HepG2 (cell line): Measurements from ENCODE around the gene RPS6KA2. TPM values are rescaled to one million over a fixed set of nuclear protein-coding genes. Genes with fewer than 3 reads are reported as not detected.

Experiments
- ATAC-seq: fragments of 200-7000 bp; cut with Tn5 transposase; 3 replicates; pipeline ENCODE4 v1.9.1; 2020; ENCODE audit warnings: mild to moderate bottlenecking, moderate library complexity
- BruUV-seq: library from RNA; stranded (reverse); fragments of 400-500 nt; replicated peaks from 2 replicates; lab custom pipeline; 2021; lab: Mats Ljungman, UMichigan
- CTCF ChIA-PET: fragments of 300-600 bp; formaldehyde crosslinking; extraction: SDS; loops from one replicate; lab custom pipeline; 2021; ENCODE audit warnings: low total read pairs, inconsistent platforms, low intra/inter-chr PET ratio; lab: Yijun Ruan, JAX
- POLR2A ChIA-PET: fragments of 350-600 bp; sonication (Branson Sonifier 250); formaldehyde crosslinking; loops from one replicate; lab custom pipeline; 2020; ENCODE audit warnings: antibody characterized with exemption, inconsistent platforms; lab: Yijun Ruan, JAX
- DNase-seq: peaks from one replicate; pipeline ENCODE4 v3.0.0-alpha.2; 2015; ENCODE audit warnings: low spot score
- FAIRE-seq: peaks from 3 replicates; lab custom pipeline; 2011; peaks lifted over from hg19 to GRCh38; lab: Jason Lieb, UNC
- H2AFZ ChIP-seq: one replicate; pipeline ENCODE4 v1.6.1; 2011; ENCODE audit warnings: low read length, inconsistent platforms
- H3K27ac ChIP-seq: fragments of 300-600 bp; 3 replicates; pipeline ENCODE4 v1.8.0; 2011; ENCODE audit warnings: mixed run types, mild to moderate bottlenecking, mixed read lengths, low read length, inconsistent platforms; ENCODE audit not compliant: insufficient read depth; ENCODE audit errors: extremely low read length
- H3K27me3 ChIP-seq, 2 experiments: fragments of 200-600 bp in 1 of 2; 2 replicates in 1 of 2; 3 replicates in 1 of 2; pipeline versions ENCODE4 v1.6.0 to v1.8.0; 2011; ENCODE audit warnings: low read length in 2 of 2, mild to moderate bottlenecking in 2 of 2, moderate library complexity in 2 of 2, inconsistent platforms in 1 of 2; ENCODE audit not compliant: insufficient read depth in 2 of 2, control insufficient read depth in 1 of 2
- H3K36me3 ChIP-seq, 2 experiments: fragments of 200-600 bp in 1 of 2; replicated peaks in 1 of 2; 2 replicates in 1 of 2; 3 replicates in 1 of 2; pipeline versions ENCODE4 v1.5.1 to v1.8.0; 2011; ENCODE audit warnings: low read length in 2 of 2, inconsistent platforms in 1 of 2; ENCODE audit not compliant: insufficient read depth in 2 of 2, control insufficient read depth in 1 of 2
- H3K4me1 ChIP-seq: 2 replicates; pipeline ENCODE4 v1.5.1; 2012; ENCODE audit warnings: low read length, inconsistent platforms; ENCODE audit not compliant: insufficient read depth
- H3K4me2 ChIP-seq: 2 replicates; pipeline ENCODE4 v1.6.0; 2011; ENCODE audit warnings: low read depth, low read length, inconsistent platforms
- H3K4me3 ChIP-seq, 3 experiments: fragments of 200-600 bp in 1 of 3; sonication (generic), shearing (Covaris generic) in 1 of 3; replicated peaks in 1 of 3; 2 replicates each; pipeline ENCODE4 v1.5.1; 2011 to 2016; ENCODE audit warnings: low read length in 3 of 3, inconsistent platforms in 2 of 3, low read depth in 2 of 3, mild to moderate bottlenecking in 2 of 3, control low read depth in 1 of 3, mixed read lengths in 1 of 3; ENCODE audit not compliant: insufficient read depth in 1 of 3
- H3K79me2 ChIP-seq: one replicate; pipeline ENCODE4 v1.6.1; 2011; ENCODE audit warnings: low read length, inconsistent platforms; ENCODE audit not compliant: insufficient read depth
- H3K9ac ChIP-seq: 2 replicates; pipeline ENCODE4 v1.6.0; 2011; ENCODE audit warnings: mild to moderate bottlenecking, low read depth, low read length, inconsistent platforms; ENCODE audit not compliant: insufficient read depth
- H3K9me3 ChIP-seq: 2 replicates; pipeline ENCODE4 v1.5.1; 2012; ENCODE audit warnings: mild to moderate bottlenecking, low read length
- H4K20me1 ChIP-seq: 2 replicates; pipeline ENCODE4 v1.6.0; 2011; ENCODE audit warnings: inconsistent platforms, mild to moderate bottlenecking, low read length, moderate library complexity; ENCODE audit not compliant: insufficient read depth
- ATF5 ChIP-seq: sonication (generic); formaldehyde crosslinking; IDR thresholded peaks from 2 replicates; pipeline ENCODE4 v1.4.0; 2020; ENCODE audit warnings: mild to moderate bottlenecking, low read depth, missing genetic modification reagents
- GLMP ChIP-seq: sonication (generic); formaldehyde crosslinking; IDR thresholded peaks from 2 replicates; pipeline ENCODE4 v1.9.0; 2021; ENCODE audit warnings: missing genetic modification reagents, mild to moderate bottlenecking, borderline replicate concordance
- HMG20A ChIP-seq: IDR thresholded peaks from 2 replicates; pipeline ENCODE4 v1.6.1; 2016; ENCODE audit warnings: borderline replicate concordance
- MEF2D ChIP-seq: sonication (generic); formaldehyde crosslinking; IDR thresholded peaks from 2 replicates; pipeline ENCODE4 v1.5.1; 2020; ENCODE audit warnings: mild to moderate bottlenecking, missing genetic modification reagents
- NFE2 ChIP-seq: sonication (generic); formaldehyde crosslinking; IDR thresholded peaks from 2 replicates; pipeline ENCODE4 v1.4.0; 2020; ENCODE audit warnings: missing genetic modification reagents
- RFXAP ChIP-seq: sonication (generic); formaldehyde crosslinking; IDR thresholded peaks from 2 replicates; pipeline ENCODE4 v1.4.0; 2020; ENCODE audit warnings: missing genetic modification reagents, borderline replicate concordance
- RNF219 ChIP-seq: sonication (generic); formaldehyde crosslinking; IDR thresholded peaks from 2 replicates; pipeline ENCODE4 v1.5.0; 2020; ENCODE audit warnings: mild to moderate bottlenecking, missing genetic modification reagents
- TMF1 ChIP-seq: sonication (generic); formaldehyde crosslinking; IDR thresholded peaks from 2 replicates; pipeline ENCODE4 v1.8.1; 2022; ENCODE audit warnings: low read depth, missing genetic modification reagents
- ZNF282 ChIP-seq: fragments of 450-650 bp; IDR thresholded peaks from 2 replicates; pipeline ENCODE4 v1.6.1; 2018; ENCODE audit not compliant: partially characterized antibody
- ZNF614 ChIP-seq: IDR thresholded peaks from 2 replicates; pipeline ENCODE4 v1.6.1; 2018; ENCODE audit warnings: missing biosample characterization, missing genetic modification reagents, inconsistent platforms, borderline replicate concordance
- ZNF780A ChIP-seq: sonication (generic); formaldehyde crosslinking; IDR thresholded peaks from 2 replicates; pipeline ENCODE4 v1.8.0; 2022; ENCODE audit warnings: mild to moderate bottlenecking, missing genetic modification reagents, moderate library complexity
- ZNF784 ChIP-seq: sonication (generic); formaldehyde crosslinking; IDR thresholded peaks from 2 replicates; pipeline ENCODE4 v1.5.1; 2020; ENCODE audit warnings: missing genetic modification reagents, mild to moderate bottlenecking, borderline replicate concordance
- whole genome bisulfite sequencing: methylation state at CpG from one replicate; pipeline ENCODE4 v1.1.6; 2017; ENCODE audit warnings: low lambda C conversion rate; 5-methylcytosine and 5-hydroxymethylcytosine counted together
- in situ Hi-C: cut with HindIII; loops from 2 replicates; pipeline ENCODE4 v1.10.0; 2017; ENCODE audit warnings: low pct_unique_long_range_greater_than_20kb; ENCODE audit not compliant: extremely low pct_ligation_motif_present
- intact Hi-C: fragments of 100-400 bp; cut with micrococcal nuclease; formaldehyde crosslinking; loops from one replicate; pipeline ENCODE4 v1.10.0; 2022; ENCODE audit not compliant: unreplicated experiment
- polyA plus RNA-seq, 8 experiments: library from polyadenylated mRNA; depleted of rRNA in 3 of 8; stranded (reverse) in 7 of 8; unstranded in 1 of 8; fragments of >200 nt; fragmentation: Illumina TruSeq in 4 of 8; extraction: Trizol in 4 of 8; gene quantifications; 2 replicates each; pipeline versions ENCODE4 v1.2.1 to v1.2.3, GENCODE V29; 2011 to 2016; ENCODE audit warnings: low read depth in 4 of 8, missing spikeins in 1 of 8, mixed read lengths in 1 of 8; ENCODE audit not compliant: insufficient read depth in 1 of 8
- total RNA-seq, 5 experiments: library from RNA; depleted of rRNA; stranded (reverse); fragments of >200 nt; fragmentation: Illumina TruSeq; extraction: Trizol; gene quantifications; 2 replicates each; pipeline ENCODE4 v1.2.3, GENCODE V29; 2016; ENCODE audit warnings: low read depth in 1 of 5

The RPS6KA2 gene
- total and polyA plus RNA-seq, 2 of the 13 experiments (the other 11 are each of a cell fraction or from before 2014, with no cell fraction given): 0.22 to 0.38 TPM

- DNase-seq: no peak
- WGBS: 23% methylated on average over 25 of the region's 26 CpGs
Observed at GRCh38 chr6:166530211-166531095, 96.6 kb downstream of the RPS6KA2 start.

GRCh38 chr6:166529586-166529985, 97.5 kb downstream of the RPS6KA2 start:
- WGBS: 19% methylated on average over 4 of the region's 4 CpGs
- Histone ChIP-seq H3K4me3 (no peak overlapping the region), H4K20me1 (no peaks in the 10 kb centered on the region), H3K4me1 (no peaks in the 10 kb centered on the region), H3K79me2 (no peaks in the 10 kb centered on the region), H3K27ac (no peak overlapping the region), H3K27me3 (peaks cover 9 to 70% of the 10 kb centered on the region in 2 experiments; a peak in 4 of 5 replicates), H3K36me3 (no peaks in the 10 kb centered on the region), H2AFZ (no peak overlapping the region), H3K9me3 (no peaks in the 10 kb centered on the region), H3K9ac (no peak overlapping the region), H3K4me2 (no peak overlapping the region)
- CTCF ChIA-PET: no interaction called here
- POLR2A ChIA-PET: no interaction called here
- in situ Hi-C loops: no loop called here
- intact Hi-C loops: no loop called here
- no TSS peak for BruUV-seq
- ATAC-seq (no peak), FAIRE-seq (no peak), DNase-seq (no peak)
- TF ChIP-seq MEF2D (CRISPR knock-in tag) (no peak), ATF5 (CRISPR knock-in tag) (no peak), HMG20A (CRISPR knock-in tag) (no peak), TMF1 (CRISPR knock-in tag) (no peak), ZNF282 (no peak), ZNF780A (CRISPR knock-in tag) (no peak), RFXAP (CRISPR knock-in tag) (no peak), GLMP (CRISPR knock-in tag) (no peak), RNF219 (CRISPR knock-in tag) (no peak), ZNF784 (CRISPR knock-in tag) (no peak)

More at GRCh38 chr6:166530211-166531095, 96.6 kb downstream of the RPS6KA2 start:
- BruUV-seq: no TSS peak
- Histone ChIP-seq H4K20me1 (no peaks in the 10 kb centered on the region), H3K27ac (no peak overlapping the region), H3K4me1 (no peaks in the 10 kb centered on the region), H3K4me2 (no peak overlapping the region), H3K79me2 (no peaks in the 10 kb centered on the region), H3K9ac (no peak overlapping the region), H2AFZ (no peak overlapping the region), H3K27me3 (peaks cover 8 to 69% of the 10 kb centered on the region in 2 experiments; a peak in 4 of 5 replicates), H3K4me3 (no peak overlapping the region), H3K36me3 (no peaks in the 10 kb centered on the region), H3K9me3 (no peaks in the 10 kb centered on the region)
- FAIRE-seq (no peak), ATAC-seq (peak; percentile 21; the same call in 2 of the 3 replicates)
- in situ Hi-C loops (no loop called here), intact Hi-C loops (no loop called here)
- POLR2A ChIA-PET: no interaction called here
- TF ChIP-seq NFE2 (CRISPR knock-in tag): 0 out of 2 replicates have a peak, but pooled peaks have one; percentile 13
- TF ChIP-seq ZNF614 (CRISPR knock-in tag): no peak
- CTCF ChIA-PET: no interaction called here
